Activated CD4-positive, CD25-positive, alpha-beta regulatory T cell treated with anti-CD3 and anti-CD28 coated beads, Interleukin-2, amount 50 U/mL, for 24 hours (primary cell): ENCODE data around the gene MAML1.

ENCODE experiments used
- ATAC-seq, 2 donors: fragments of 150-1000 bp; cut with Tn5 transposase; one replicate each; pipeline ENCODE4 v1.10.0; 2021; ENCODE audit warnings: mild to moderate bottlenecking in 1 of 2, moderate library complexity in 1 of 2

Gene MAML1

GRCh38 chr5:179806250-179807048 lies 73.8 kb downstream of the MAML1 start, which contains the start of gene MGAT4B:
Gene MGAT4B, minus strand, starts transcription at chr5:179806866. Its CDS starts 283 bp downstream, at chr5:179806583.
- peak; percentile 80 to 83 for ATAC-seq

GRCh38 chr5:179812135-179812825 lies 79.7 kb downstream of the MAML1 start:
- no peak for ATAC-seq

GRCh38 chr5:179812997-179813607 lies 80.5 kb downstream of the MAML1 start:
- ATAC-seq, result no peak

- ATAC-seq, result no peak
Measured at GRCh38 chr5:179814090-179814489, 81.5 kb downstream of the MAML1 start.

GRCh38 chr5:179815491-179816249 lies 83.0 kb downstream of the MAML1 start:
- ATAC-seq, result no peak

GRCh38 chr5:179816401-179816795 lies 83.8 kb downstream of the MAML1 start:
- no peak for ATAC-seq

- ATAC-seq, result no peak
Measured at GRCh38 chr5:179816796-179817469, 84.3 kb downstream of the MAML1 start.

- ATAC-seq, result no peak
Measured at GRCh38 chr5:179817470-179817840, 84.8 kb downstream of the MAML1 start.

- ATAC-seq, result no peak
Measured at GRCh38 chr5:179817890-179818745, 85.5 kb downstream of the MAML1 start.

GRCh38 chr5:179818746-179819295 lies 86.2 kb downstream of the MAML1 start:
- peak; percentile 65 to 67 for ATAC-seq

- peak; percentile 22 to 29 for ATAC-seq
Measured at GRCh38 chr5:179819296-179820126, 86.9 kb downstream of the MAML1 start.

GRCh38 chr5:179820127-179820482 lies 87.5 kb downstream of the MAML1 start:
- no peak for ATAC-seq

- peak; percentile 51 for ATAC-seq
Measured at GRCh38 chr5:179820483-179821297, 88.1 kb downstream of the MAML1 start, which contains the start of gene SQSTM1. Gene SQSTM1, plus strand, starts transcription at chr5:179820905. Its CDS starts 32 bp downstream, at chr5:179820937.

- peak; percentile 63 to 69 for ATAC-seq
Measured at GRCh38 chr5:179821298-179822058, 88.9 kb downstream of the MAML1 start.

- no peak for ATAC-seq
Measured at GRCh38 chr5:179822059-179822432, 89.4 kb downstream of the MAML1 start.

GRCh38 chr5:179822444-179822990 lies 89.9 kb downstream of the MAML1 start:
- no peak for ATAC-seq

- ATAC-seq, result no peak
Measured at GRCh38 chr5:179823937-179824744, 91.5 kb downstream of the MAML1 start.
